Ramos (cell line): ENCODE results near the gene INSIG1.

Experiments
- in situ Hi-C: fragments of 300-500 bp; cut with MboI; formaldehyde crosslinking; loops from one replicate; pipeline ENCODE4 v1.14.3; 2022; ENCODE audit warnings: low sequenced_read_pairs; ENCODE audit not compliant: unreplicated experiment

The INSIG1 gene

DNA sequence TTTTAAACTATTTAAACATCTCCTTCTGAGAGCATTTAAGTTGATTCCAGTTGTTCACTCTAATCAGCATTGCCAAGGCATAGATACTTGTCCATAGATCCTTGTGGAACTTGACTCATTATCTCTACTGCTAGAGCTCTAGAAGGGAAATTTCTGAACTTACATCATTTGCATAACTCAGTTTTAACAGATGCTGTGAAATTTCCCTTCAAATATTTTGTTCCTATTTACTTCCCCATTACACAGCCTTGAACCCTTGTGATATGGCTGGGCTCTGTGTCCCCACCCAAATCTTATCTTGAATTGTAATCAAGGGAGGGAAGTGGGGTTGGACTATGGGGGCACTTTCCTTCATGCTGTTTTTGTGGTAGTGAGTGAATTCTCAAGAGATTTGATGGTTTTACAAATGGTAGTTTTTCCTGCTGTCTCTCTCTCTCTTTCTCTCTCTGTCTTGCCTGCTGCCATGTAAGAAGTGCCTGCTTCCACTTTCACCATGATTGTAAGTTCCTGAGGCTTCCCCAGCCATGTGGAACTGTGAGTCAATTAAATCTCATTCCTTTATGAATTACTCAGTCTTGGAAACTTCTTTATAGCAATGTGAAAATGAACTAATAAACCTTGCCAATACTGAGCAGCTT, 25.4 kb downstream of the INSIG1 start:
- in situ Hi-C loops = no loop called here

DNA sequence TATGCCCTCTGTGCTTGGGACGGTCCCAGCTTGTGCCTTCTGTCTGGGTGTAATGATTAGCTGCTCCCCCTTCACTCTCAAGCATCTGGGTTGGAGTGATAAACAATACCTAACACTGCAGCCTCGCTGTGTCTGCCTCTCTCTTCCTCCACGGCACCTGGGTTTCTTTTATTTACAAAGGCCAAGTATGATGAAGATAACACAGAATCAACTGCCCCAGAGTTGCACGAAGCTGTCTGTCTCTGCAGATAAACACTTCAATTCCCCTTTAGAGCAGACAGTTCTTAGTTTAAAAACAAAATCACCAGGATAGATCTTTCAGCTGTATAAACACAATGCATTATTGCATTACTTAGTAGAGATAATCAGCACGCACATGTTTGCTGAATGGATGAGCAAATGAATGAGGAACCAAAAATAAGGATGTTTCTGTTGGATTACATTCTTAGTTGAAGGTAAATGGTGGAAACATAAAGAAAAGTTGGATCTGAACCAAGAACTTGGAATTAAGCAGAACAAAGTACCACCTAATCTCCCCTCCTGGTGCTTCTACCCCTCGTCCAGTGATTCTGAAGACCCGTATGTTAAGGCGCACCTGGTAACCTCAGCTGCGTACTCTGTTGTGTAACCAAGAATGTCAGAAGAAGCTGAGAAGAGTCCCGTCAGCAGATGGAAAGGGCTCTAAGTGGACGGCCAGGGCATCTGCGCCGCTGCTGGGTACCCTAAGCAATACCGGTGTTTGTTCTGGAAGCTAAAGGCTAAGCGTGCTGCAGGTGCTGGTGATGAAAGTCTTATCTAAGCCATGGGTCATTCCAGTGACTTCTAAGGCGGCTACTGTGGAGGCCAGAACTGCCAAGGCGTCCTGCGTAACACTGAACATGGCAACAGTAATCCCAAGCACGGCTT, 26.6 kb downstream of the INSIG1 start:
- in situ Hi-C loops = no loop called here

DNA sequence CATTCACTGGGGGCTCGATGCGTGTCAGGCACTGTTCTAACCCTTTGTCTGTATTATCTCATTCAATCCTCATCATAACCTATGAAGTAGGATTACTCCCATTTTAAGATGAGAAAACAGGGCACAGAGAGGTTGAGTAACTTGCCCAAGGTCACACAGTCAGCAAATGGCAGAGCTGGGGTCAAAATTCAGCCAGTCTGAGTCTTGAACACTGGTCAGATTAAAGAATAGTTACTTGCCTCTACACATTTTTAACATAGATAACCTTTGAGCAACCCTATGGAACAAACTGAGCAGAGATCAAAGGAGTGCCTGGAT, 27.2 kb downstream of the INSIG1 start:
- in situ Hi-C loops = no loop called here

DNA sequence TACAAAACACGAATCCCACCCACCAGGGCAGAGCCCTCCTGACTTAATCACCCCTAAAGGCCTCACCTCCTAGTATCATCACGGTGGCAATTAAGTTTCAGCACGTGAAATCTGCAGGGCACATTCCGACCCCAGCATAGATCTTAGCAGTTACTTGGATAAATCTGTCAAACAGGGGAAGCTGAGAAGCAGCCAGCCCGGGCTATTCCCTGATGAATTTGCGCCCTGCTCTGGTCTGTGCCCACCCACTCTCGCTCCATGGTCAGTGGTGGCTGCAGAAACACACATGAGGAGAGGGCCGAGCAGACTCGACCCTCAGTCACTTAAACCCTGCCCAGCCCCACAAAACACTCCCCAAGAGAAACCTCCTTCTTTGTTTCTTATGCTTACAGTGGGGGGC, 28.7 kb downstream of the INSIG1 start:
- in situ Hi-C loops = no loop called here

DNA sequence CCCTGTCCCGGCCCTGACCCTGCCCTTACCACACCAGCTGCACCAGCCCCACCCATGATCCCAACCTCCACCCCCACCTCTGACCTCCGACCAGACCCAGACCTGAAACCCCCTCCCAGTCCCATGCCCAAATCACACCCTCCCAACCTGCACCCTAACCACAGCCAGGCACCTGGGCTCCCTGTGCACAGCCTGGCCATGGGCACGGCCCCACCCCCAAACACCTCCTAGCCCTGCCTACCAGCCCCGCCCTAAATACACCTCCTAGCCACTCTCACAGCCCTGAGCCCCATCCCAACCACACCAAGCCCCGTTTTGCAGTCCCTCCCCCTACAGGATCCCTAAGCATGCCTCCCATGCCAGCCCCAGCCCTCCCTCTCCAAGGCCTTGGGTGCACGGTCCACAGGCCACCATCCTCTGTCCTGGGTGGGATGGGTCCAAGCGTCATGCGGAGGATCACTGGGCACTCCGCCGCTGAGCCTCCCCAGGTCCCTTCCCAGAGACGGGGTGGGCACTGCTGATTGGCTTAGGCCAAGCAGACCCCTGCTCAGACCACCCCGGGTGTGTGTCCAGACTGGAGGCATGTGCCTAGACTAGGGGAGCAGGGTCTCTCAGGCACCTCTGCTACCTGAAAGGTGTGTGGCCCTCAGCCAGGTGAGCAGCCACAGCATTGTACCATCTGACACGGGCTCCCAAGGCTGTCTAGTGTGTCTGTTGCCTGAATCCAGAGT, 30.1 kb downstream of the INSIG1 start:
- in situ Hi-C loops = no loop called here

DNA sequence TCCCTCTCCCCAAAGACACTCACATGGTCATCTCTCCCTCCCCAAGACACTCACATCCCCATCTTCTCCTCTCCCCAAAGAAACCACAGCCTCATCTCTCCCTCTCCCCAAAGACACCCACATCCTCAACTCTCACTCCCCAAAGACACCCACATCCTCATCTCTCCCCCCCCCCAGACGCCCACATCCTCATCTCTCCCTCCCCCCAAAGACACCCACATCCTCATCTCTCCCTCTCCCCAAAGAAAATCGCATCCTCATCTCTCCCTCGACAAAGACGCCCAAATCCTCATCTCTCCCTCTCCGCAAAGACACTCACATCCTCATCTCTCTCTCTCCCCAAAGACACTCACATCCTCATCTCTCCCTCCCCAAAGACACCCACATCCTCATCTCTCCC, 31.5 kb downstream of the INSIG1 start:
- in situ Hi-C loops = no loop called here

DNA sequence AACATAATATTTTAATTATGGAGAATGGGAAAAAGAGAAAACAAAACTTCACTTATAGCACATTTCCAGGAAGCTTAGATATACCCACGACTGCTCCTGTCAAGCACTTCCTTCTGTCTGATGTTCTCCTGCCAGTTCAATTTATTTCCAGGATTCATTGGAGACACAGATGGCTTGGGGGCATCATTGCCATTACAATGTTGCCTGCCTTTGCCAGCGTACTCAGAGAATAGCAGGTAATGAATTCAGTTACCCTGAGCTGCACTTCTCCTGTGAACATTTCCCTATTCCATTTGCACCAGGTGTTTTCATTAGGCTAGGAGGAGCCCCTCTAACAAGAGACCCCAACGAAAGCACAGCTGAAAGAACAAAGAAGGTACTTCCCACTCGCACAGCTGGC, 33.7 kb downstream of the INSIG1 start:
- in situ Hi-C loops = no loop called here

DNA sequence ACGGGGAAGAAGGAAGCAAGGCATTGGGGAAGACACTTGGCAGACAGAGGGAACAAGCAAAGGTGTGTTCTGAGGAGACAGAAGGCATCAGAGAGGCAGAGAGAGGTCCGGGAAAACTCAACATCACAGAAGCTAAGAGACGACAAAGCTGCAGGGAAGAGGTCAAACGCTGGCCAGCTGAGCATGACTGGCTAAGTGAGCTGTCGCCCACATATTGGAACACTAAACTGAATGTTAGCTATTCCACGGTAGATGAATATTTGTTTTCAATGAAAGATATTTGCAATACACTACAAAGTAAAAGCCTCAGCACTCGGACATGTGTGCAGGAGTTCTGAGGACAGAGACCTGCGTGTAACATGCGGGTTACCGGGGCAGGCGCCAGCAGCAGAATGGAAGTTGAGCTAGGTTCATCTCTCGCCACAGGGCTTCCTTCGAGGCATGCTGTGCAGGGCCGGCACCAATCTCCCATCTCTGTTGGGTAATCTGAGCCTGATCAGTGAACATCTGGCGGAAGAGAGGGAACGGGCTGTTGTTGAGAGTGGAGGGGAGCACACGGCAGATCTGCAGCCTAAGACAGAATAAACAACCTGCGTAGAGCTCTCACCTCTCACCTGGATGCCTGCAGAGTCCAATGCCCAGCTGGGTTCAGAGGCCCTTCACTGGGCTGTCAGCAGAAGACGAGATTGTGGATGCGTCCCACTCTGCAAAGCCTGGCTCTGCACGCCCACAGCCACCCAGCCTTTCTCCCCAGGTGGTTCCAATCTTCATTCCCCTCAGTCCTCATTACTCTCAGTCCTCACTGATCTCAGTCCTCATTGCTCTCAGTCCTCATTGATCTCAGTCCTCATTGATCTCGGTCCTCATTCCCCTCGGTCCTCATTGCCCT, 35.9 kb downstream of the INSIG1 start:
- in situ Hi-C loops = no loop called here

DNA sequence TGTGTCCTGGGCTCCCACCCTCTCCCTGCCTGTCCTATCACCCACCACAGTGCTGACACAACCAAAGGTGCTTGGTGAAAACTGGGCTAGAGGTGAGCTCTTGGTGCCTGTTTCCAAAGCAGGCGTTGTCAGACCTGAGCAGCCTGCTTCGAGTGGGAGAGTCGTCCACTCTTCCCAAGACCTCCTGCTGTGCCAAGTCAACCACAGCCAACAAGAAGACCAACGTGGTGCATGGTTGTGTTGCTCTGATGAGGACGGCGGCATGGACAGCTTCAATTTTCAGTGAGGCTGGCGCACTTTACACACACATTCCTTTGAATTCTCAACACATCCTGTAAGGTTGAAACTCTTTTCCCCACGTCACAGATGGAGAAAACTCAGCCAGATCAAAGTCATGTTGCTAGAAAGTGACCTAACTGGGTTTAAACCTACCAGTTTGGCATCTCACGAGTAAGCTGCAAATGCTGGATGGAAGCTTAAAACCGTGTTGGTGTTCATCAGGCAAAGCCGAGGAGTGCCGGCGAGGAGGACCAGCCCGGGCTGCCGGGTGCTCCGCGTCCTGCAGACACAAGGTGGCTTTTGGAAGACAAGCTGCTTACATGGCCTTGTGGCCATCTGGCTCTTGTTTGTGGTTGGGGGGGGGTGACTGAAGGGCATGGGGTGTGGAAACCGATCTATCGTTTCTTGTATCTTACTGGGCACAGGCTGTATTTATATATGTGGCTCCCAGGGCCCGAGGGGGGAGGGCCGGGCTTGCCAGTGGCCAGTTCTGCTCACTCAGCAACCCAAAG, 39.3 kb downstream of the INSIG1 start:
- in situ Hi-C loops = no loop called here

DNA sequence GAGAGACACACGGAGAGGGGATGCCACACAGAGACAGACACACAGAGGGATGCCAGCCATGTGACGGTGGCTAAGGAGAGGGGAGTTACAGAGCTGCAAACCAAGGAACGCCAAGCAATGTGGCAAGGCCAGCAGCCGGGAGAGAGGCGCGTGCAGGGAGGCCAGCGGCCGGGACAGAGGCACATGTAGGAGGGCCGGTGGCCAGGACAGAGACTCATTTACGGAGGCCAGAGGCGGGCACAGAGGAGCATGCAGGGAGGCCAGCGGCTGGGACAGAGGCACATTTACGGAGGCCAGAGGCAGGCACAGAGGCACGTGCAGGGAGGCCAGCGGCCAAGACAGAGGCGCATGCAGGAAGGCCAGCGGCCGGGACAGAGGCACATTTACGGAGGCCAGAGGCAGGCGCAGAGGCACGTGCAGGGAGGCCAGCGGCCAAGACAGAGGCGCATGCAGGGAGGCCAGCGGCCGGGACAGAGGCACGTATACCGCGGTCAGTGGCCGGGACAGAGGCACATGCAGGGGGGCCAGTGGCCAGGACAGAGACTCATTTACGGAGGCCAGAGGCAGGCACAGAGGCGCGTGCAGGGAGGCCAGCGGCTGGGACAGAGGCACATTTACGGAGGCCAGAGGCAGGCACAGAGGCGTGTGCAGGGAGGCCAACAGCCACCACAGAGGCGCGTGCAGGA, 40.4 kb downstream of the INSIG1 start:
- in situ Hi-C loops = no loop called here

DNA sequence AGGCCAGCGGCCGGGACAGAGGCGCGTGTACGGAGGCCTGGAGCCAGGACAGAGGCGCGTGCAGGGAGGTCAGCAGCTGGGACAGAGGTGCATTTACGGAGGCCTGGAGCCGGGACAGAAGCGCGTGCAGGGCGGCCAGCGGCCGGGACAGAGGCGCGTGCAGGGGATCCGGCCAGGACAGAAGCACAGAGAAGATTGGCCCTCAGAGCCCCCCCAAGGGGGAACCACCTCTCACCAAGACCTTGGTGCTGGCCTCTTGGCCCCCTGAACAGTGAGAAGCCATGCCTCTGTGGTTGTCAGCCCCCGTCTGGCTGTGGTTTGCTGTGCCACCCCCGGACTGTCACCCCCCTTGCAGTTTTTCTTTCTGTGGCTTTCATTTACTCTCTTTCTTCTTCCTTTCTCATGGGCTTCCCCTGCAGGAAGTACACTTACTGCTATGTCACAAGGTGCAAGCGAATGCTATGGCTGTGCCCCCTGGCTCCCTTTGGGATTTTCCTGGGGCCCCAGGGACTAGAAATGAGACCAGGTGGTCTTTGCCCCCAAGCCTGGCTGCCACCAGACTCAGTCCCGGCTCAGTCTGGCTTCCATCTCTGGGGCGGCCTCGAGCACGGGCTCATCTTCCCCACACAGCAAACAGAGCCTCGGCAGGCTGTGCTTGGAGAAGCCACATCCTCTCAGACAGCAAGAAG, 41.1 kb downstream of the INSIG1 start:
- in situ Hi-C loops = no loop called here

DNA sequence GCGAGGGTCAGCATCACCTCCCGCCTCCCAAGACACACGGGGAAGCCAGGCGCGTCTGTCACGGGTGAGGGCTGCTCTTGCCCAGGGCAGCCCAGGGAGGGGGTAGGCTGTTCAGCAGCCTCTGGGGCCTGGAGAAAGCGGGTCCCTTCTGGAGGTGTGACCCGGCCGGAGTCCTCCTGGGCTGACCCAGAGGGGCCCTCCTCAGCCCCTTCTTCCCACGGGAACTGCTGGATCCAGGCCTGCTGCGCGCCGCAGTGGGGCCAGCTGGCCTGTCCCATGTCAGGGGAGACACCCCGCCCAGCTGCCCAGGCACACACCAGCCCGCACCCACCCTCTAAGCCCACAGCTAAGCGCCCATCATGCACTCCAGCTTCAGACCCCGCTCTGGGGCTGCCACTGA, 41.8 kb downstream of the INSIG1 start:
- in situ Hi-C loops = no loop called here

DNA sequence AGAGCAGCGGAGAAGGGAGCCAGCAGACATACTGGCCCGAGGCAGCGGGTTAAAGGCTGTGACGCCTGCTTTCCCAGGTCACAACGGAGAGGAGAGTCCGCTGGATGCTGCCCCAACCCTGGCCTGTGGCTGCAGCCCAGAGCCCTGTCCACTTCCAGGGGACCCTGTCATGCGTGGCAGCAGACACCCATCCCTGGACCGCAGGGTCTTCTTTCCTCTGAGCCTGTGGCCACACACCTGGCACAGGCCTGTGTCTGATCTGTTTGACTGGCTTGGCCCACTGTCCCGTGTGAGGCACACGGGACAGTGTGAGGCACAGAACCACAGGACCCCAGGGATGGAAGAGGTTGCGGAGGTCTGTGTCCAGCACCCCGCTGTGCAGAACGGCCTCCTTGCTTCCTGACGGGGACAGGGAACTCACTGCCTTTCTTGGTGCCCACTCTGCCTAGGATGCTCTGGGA, 42.4 kb downstream of the INSIG1 start:
- in situ Hi-C loops = loop anchor here (5.0 kb wide), 1 partner anchor 423 kb away; no protein-coding TSS in a partner anchor

DNA sequence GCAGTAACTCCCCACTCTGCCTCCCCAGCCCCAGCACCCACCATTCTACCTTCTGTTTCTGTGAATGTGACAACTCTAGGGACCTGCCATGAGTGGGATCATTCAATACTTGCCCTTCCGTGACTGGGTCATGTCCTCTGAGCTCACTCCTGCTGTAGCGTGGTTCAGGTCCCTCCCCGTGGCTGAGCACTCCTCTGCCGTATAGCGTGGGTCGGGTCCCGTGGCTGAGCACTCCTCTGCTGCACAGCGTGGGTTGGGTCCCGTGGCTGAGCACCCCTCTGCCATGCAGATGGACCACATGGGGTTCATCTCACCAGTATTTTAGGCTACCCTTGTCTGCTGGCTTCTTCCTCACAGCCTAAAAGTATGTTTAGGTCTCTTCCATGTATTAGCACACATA, 43.0 kb downstream of the INSIG1 start:
- in situ Hi-C loops = loop anchor here (5.0 kb wide), 1 partner anchor 423 kb away; no protein-coding TSS in a partner anchor

DNA sequence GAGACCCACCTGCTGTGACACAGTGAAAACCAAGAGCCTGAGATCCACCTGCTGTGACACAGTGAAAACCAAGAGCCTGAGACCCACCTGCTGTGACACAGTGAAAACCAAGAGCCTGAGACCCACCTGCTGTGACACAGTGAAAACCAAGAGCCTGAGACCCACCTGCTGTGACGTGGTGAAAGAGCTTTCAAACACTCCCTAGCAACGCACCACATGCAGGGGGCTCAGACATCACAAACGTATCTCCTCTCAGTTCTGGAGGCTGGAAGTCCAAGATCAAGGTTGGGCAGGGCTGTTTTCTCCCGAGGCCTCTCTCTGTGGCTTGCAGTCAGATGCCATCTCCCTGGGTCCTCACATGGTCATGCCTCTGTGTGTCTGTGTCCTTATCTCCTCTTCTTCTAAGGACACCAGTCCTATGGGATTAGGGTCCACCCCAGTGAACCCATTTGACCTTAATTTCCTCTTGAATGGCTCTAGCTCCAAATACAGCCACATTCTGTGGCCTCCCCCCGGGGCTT, 43.8 kb downstream of the INSIG1 start:
- in situ Hi-C loops = loop anchor here (5.0 kb wide), 1 partner anchor 424 kb away; no protein-coding TSS in a partner anchor

DNA sequence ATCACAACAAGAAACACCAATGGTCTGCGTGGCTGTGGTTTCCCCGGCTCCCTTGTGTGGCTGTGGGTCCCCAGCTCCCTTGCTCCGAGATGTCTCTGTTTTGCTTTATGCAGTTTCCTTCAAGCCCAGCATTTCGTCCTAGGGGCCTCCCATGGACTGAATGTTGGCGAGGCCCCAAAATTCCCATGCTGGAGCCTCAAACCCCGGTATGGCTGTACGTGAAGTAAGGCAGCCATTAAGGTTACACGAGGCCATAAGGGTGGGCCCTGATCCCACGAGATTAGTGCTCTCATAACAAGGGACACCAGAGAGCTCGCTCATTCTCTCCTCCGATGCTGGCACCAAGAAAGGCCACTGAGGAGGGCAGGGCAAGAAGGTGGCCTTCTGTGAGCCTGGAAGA, 44.6 kb downstream of the INSIG1 start:
- in situ Hi-C loops = loop anchor here (5.0 kb wide), 1 partner anchor 425 kb away; no protein-coding TSS in a partner anchor

DNA sequence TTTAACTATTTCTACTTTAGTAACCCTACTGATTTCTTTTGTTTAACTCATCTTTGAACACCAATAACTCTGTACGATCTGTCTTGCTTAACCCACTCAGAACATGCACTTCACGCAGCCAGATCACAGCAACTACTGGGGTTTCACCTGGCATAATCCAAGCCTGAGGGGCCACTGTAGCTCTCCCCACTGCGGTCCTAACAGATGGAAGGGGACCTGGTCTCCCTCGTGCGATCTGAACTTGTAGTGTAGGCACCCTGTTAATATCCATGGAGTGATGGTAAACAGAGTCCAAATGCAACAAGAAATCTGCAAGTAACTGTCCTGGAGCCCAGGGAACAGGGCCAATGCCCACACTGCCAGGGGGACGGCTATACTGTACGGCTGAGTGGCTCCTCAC, 45.5 kb downstream of the INSIG1 start:
- in situ Hi-C loops = loop anchor here (5.0 kb wide), 1 partner anchor 426 kb away; no protein-coding TSS in a partner anchor
